SK-N-SH treated with all-trans-retinoic acid at 6 μM for 48 hours (cell line): ENCODE results near the gene CACHD1.

ENCODE experiments used
- ATAC-seq: fragments of 200-7000 bp; cut with Tn5 transposase; 3 replicates; pipeline ENCODE4 v1.9.1; 2020; ENCODE audit warnings: mild to moderate bottlenecking, moderate library complexity
- ARNTL ChIP-seq: fragments of 450-650 bp; formaldehyde crosslinking; IDR thresholded peaks from 2 replicates; pipeline ENCODE4 v1.5.0; 2020; ENCODE audit warnings: low read depth, mild to moderate bottlenecking, moderate library complexity, borderline replicate concordance
- BACH2 ChIP-seq: fragments of 250-450 bp; sonication (Bioruptor Pico); IDR thresholded peaks from 2 replicates; pipeline ENCODE4 v1.9.0; 2021; ENCODE audit warnings: mild to moderate bottlenecking, borderline replicate concordance
- CSDC2 ChIP-seq: fragments of 250-450 bp; sonication (Bioruptor Pico); IDR thresholded peaks from 2 replicates; pipeline ENCODE4 v1.5.0; 2020; ENCODE audit warnings: mild to moderate bottlenecking, moderate library complexity
- CSRNP3 ChIP-seq: fragments of 250-450 bp; sonication (Bioruptor Pico); IDR thresholded peaks from 2 replicates; pipeline ENCODE4 v1.5.1; 2021; ENCODE audit warnings: mild to moderate bottlenecking, moderate library complexity
- ESRRG ChIP-seq: fragments of 250-450 bp; sonication (Bioruptor Pico); IDR thresholded peaks from 2 replicates; pipeline ENCODE4 v1.6.1; 2021; ENCODE audit warnings: mild to moderate bottlenecking
- GLIS3 ChIP-seq: fragments of 250-450 bp; sonication (Bioruptor Pico); IDR thresholded peaks from 2 replicates; pipeline ENCODE4 v1.5.0; 2020; ENCODE audit warnings: mild to moderate bottlenecking, moderate library complexity
- ISL1 ChIP-seq: fragments of 250-450 bp; sonication (Bioruptor Pico); IDR thresholded peaks from 2 replicates; pipeline ENCODE4 v2.1.2; 2022; ENCODE audit warnings: mild to moderate bottlenecking, moderate library complexity
- OSR1 ChIP-seq: fragments of 250-450 bp; sonication (Bioruptor Pico); IDR thresholded peaks from 2 replicates; pipeline ENCODE4 v1.8.0; 2022; ENCODE audit warnings: moderate library complexity, mild to moderate bottlenecking, inconsistent platforms
- PPARA ChIP-seq: fragments of 250-450 bp; sonication (Bioruptor Pico); IDR thresholded peaks from 2 replicates; pipeline ENCODE4 v1.5.0; 2020; ENCODE audit warnings: mild to moderate bottlenecking, borderline replicate concordance
- RARB ChIP-seq: fragments of 250-450 bp; sonication (Bioruptor Pico); IDR thresholded peaks from 2 replicates; pipeline ENCODE4 v1.8.0; 2021; ENCODE audit warnings: mild to moderate bottlenecking, moderate library complexity
- SNAI2 ChIP-seq: fragments of 250-450 bp; sonication (Bioruptor Pico); IDR thresholded peaks from 2 replicates; pipeline ENCODE4 v1.5.0; 2020; ENCODE audit warnings: mild to moderate bottlenecking, moderate library complexity
- TCF4 ChIP-seq: fragments of 250-450 bp; sonication (Bioruptor Pico); IDR thresholded peaks from 2 replicates; pipeline ENCODE4 v1.8.0; 2021; ENCODE audit warnings: mild to moderate bottlenecking, moderate library complexity, borderline replicate concordance
- ZC3H10 ChIP-seq: fragments of 250-450 bp; sonication (Bioruptor Pico); IDR thresholded peaks from 2 replicates; pipeline ENCODE4 v1.5.1; 2021; ENCODE audit warnings: mild to moderate bottlenecking, moderate library complexity
- ZFP3 ChIP-seq: fragments of 250-450 bp; sonication (Bioruptor Pico); IDR thresholded peaks from 2 replicates; pipeline ENCODE4 v1.5.0; 2020; ENCODE audit warnings: mild to moderate bottlenecking, moderate library complexity
- ZFP30 ChIP-seq: fragments of 450-650 bp; formaldehyde crosslinking; IDR thresholded peaks from 2 replicates; pipeline ENCODE4 v1.5.0; 2022; ENCODE audit warnings: mild to moderate bottlenecking, moderate library complexity
- ZNF565 ChIP-seq: fragments of 450-650 bp; formaldehyde crosslinking; conservative IDR thresholded peaks from 2 replicates; pipeline ENCODE4 v1.5.0; 2020; ENCODE audit warnings: low read depth, mild to moderate bottlenecking, moderate library complexity
- ZNF70 ChIP-seq: fragments of 450-650 bp; formaldehyde crosslinking; IDR thresholded peaks from 2 replicates; pipeline ENCODE4 v1.5.0; 2020; ENCODE audit warnings: mild to moderate bottlenecking, moderate library complexity
- ZNF8 ChIP-seq: fragments of 450-650 bp; formaldehyde crosslinking; IDR thresholded peaks from 2 replicates; pipeline ENCODE4 v1.5.0; 2020; ENCODE audit warnings: mild to moderate bottlenecking, moderate library complexity
- TF ChIP-seq, protein P1 (sequence below): fragments of 250-450 bp; sonication (Bioruptor Pico); IDR thresholded peaks from 2 replicates; pipeline ENCODE4 v1.5.0; 2020; ENCODE audit warnings: mild to moderate bottlenecking, moderate library complexity
- TF ChIP-seq, protein P2 (sequence below): fragments of 250-450 bp; sonication (Bioruptor Pico); IDR thresholded peaks from 2 replicates; pipeline ENCODE4 v1.5.1; 2020; ENCODE audit warnings: low read depth, mild to moderate bottlenecking, moderate library complexity
- TF ChIP-seq, protein P3 (sequence below): fragments of 250-450 bp; sonication (Bioruptor Pico); IDR thresholded peaks from 2 replicates; pipeline ENCODE4 v1.8.0; 2020; ENCODE audit warnings: mild to moderate bottlenecking, moderate library complexity, borderline replicate concordance

The CACHD1 gene

GRCh38 chr1:64659478-64660138 is 189.7 kb downstream of the CACHD1 start:
- TF ChIP-seq TCF4 (no peak), ARNTL (no peak), ZNF70 (CRISPR knock-in tag) (no peak), OSR1 (no peak), ISL1 (CRISPR knock-in tag) (no peak)
- TF ChIP-seq, protein P1, sequence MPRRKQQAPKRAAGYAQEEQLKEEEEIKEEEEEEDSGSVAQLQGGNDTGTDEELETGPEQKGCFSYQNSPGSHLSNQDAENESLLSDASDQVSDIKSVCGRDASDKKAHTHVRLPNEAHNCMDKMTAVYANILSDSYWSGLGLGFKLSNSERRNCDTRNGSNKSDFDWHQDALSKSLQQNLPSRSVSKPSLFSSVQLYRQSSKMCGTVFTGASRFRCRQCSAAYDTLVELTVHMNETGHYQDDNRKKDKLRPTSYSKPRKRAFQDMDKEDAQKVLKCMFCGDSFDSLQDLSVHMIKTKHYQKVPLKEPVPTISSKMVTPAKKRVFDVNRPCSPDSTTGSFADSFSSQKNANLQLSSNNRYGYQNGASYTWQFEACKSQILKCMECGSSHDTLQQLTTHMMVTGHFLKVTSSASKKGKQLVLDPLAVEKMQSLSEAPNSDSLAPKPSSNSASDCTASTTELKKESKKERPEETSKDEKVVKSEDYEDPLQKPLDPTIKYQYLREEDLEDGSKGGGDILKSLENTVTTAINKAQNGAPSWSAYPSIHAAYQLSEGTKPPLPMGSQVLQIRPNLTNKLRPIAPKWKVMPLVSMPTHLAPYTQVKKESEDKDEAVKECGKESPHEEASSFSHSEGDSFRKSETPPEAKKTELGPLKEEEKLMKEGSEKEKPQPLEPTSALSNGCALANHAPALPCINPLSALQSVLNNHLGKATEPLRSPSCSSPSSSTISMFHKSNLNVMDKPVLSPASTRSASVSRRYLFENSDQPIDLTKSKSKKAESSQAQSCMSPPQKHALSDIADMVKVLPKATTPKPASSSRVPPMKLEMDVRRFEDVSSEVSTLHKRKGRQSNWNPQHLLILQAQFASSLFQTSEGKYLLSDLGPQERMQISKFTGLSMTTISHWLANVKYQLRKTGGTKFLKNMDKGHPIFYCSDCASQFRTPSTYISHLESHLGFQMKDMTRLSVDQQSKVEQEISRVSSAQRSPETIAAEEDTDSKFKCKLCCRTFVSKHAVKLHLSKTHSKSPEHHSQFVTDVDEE (CRISPR knock-in tag): no peak
- TF ChIP-seq, all 23 proteins: peak for 0
- ATAC-seq: no peak

- TF ChIP-seq ZFP30 (CRISPR knock-in tag) (no peak), ESRRG (CRISPR knock-in tag) (no peak), ARNTL (no peak), CSDC2 (CRISPR knock-in tag) (no peak), TCF4 (no peak), OSR1 (no peak), ZNF8 (CRISPR knock-in tag) (no peak), ZNF70 (CRISPR knock-in tag) (no peak), SNAI2 (CRISPR knock-in tag) (no peak), RARB (no peak), ZC3H10 (CRISPR knock-in tag) (no peak), GLIS3 (no peak), PPARA (no peak), CSRNP3 (no peak), ISL1 (CRISPR knock-in tag) (no peak), ZNF565 (no peak), ZFP3 (CRISPR knock-in tag) (no peak), BACH2 (CRISPR knock-in tag) (no peak)
- TF ChIP-seq, protein P1 (CRISPR knock-in tag): no peak
- TF ChIP-seq, protein P2, sequence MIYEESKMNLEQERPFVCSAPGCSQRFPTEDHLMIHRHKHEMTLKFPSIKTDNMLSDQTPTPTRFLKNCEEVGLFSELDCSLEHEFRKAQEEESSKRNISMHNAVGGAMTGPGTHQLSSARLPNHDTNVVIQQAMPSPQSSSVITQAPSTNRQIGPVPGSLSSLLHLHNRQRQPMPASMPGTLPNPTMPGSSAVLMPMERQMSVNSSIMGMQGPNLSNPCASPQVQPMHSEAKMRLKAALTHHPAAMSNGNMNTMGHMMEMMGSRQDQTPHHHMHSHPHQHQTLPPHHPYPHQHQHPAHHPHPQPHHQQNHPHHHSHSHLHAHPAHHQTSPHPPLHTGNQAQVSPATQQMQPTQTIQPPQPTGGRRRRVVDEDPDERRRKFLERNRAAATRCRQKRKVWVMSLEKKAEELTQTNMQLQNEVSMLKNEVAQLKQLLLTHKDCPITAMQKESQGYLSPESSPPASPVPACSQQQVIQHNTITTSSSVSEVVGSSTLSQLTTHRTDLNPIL (CRISPR knock-in tag): no peak
- peak; percentile 67 for ATAC-seq
These were observed 193.7 kb downstream of the CACHD1 start for GRCh38 chr1:64663668-64664067.

DNA sequence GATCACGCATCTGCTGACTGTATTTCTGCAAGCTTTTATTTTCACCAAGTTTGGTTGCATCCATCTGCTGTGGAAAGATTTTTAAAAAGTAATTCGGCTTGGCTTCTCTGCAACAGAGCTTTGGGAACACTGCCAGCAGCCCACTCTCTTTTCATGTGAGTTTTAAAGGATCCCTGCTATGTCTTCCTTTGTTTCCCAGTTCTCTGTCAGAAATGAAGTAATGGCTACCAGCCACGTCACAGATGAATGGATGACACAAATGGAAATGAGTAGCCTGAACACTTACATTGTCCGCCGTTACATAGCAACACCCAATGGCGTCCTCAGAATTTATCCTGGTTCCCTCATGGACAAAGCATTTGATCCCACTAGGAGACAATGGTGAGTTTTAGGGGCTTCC is 194.4 kb downstream of the CACHD1 start:
- no peak for ATAC-seq

More for the DNA sequence above, 194.4 kb downstream of the CACHD1 start:
- no peak for TF ChIP-seq BACH2 (CRISPR knock-in tag)
- TF ChIP-seq RARB: no peak
- no peak for TF ChIP-seq SNAI2 (CRISPR knock-in tag)
- no peak for TF ChIP-seq ESRRG (CRISPR knock-in tag)
- TF ChIP-seq ZFP30 (CRISPR knock-in tag): no peak
- no peak for TF ChIP-seq ZNF70 (CRISPR knock-in tag)
- no peak for TF ChIP-seq GLIS3
- TF ChIP-seq ZNF8 (CRISPR knock-in tag): no peak
- TF ChIP-seq TCF4: no peak
- TF ChIP-seq, protein P2 (CRISPR knock-in tag): no peak
- TF ChIP-seq, protein P3, sequence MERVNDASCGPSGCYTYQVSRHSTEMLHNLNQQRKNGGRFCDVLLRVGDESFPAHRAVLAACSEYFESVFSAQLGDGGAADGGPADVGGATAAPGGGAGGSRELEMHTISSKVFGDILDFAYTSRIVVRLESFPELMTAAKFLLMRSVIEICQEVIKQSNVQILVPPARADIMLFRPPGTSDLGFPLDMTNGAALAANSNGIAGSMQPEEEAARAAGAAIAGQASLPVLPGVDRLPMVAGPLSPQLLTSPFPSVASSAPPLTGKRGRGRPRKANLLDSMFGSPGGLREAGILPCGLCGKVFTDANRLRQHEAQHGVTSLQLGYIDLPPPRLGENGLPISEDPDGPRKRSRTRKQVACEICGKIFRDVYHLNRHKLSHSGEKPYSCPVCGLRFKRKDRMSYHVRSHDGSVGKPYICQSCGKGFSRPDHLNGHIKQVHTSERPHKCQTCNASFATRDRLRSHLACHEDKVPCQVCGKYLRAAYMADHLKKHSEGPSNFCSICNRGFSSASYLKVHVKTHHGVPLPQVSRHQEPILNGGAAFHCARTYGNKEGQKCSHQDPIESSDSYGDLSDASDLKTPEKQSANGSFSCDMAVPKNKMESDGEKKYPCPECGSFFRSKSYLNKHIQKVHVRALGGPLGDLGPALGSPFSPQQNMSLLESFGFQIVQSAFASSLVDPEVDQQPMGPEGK (CRISPR knock-in tag): no peak
- no peak for TF ChIP-seq PPARA
- no peak for TF ChIP-seq ISL1 (CRISPR knock-in tag)
- no peak for TF ChIP-seq ZFP3 (CRISPR knock-in tag)
- no peak for TF ChIP-seq OSR1
- no peak for TF ChIP-seq ZC3H10 (CRISPR knock-in tag)
- no peak for TF ChIP-seq ZNF565
- TF ChIP-seq CSRNP3: no peak
- TF ChIP-seq, all 23 proteins: peak for 0
